Bone marrow (tissue), 2 donors: ENCODE measurements around the gene FRMD4A.
"Not testable (repeated sequence)": the region's sequence is repeated elsewhere in the genome, so short reads cannot be mapped to it uniquely, and the experiment has no call there.

ENCODE experiments used
- DNase-seq, 2 donors: peaks; one replicate each; lab custom pipeline; 2025; lab: John Stamatoyannopoulos, UW

FRMD4A gene

GRCh38 chr10:13978533-13979115 lies 352.1 kb downstream of the FRMD4A start:
- no peak for DNase-seq

GRCh38 chr10:13977861-13978532 lies 352.7 kb downstream of the FRMD4A start:
- DNase-seq, result no peak

- DNase-seq, result no peak
Observed at GRCh38 chr10:13973742-13974141, 357.0 kb downstream of the FRMD4A start.

GRCh38 chr10:13972609-13973008 lies 358.1 kb downstream of the FRMD4A start:
- no peak for DNase-seq

- no peak for DNase-seq
Observed at GRCh38 chr10:13971601-13972475, 358.9 kb downstream of the FRMD4A start.

GRCh38 chr10:13970957-13971353 lies 359.8 kb downstream of the FRMD4A start:
- no peak for DNase-seq

GRCh38 chr10:13970236-13970956 lies 360.3 kb downstream of the FRMD4A start:
- no peak for DNase-seq

- DNase-seq, result no peak
Observed at GRCh38 chr10:13969792-13970140, 361.0 kb downstream of the FRMD4A start.

- no peak for DNase-seq
Observed at GRCh38 chr10:13969118-13969791, 361.5 kb downstream of the FRMD4A start.

- no peak for DNase-seq
Observed at GRCh38 chr10:13961853-13962252, 368.9 kb downstream of the FRMD4A start.

- no peak for DNase-seq
Observed at GRCh38 chr10:13961097-13961496, 369.6 kb downstream of the FRMD4A start.

- DNase-seq, result no peak
Observed at GRCh38 chr10:13960603-13961002, 370.1 kb downstream of the FRMD4A start.

GRCh38 chr10:13959443-13960359 lies 371.0 kb downstream of the FRMD4A start:
- DNase-seq, result no peak

GRCh38 chr10:13957856-13958255 lies 372.9 kb downstream of the FRMD4A start:
- DNase-seq, result no peak

GRCh38 chr10:13956826-13957225 lies 373.9 kb downstream of the FRMD4A start:
- DNase-seq, result no peak

- no peak for DNase-seq
Observed at GRCh38 chr10:13955409-13956068, 375.2 kb downstream of the FRMD4A start.

- DNase-seq, result not testable (repeated sequence)
Observed at GRCh38 chr10:13954195-13954594, 376.5 kb downstream of the FRMD4A start.

- DNase-seq, result no peak
Observed at GRCh38 chr10:13953371-13953770, 377.4 kb downstream of the FRMD4A start.

- no peak for DNase-seq
Observed at GRCh38 chr10:13950543-13950939, 380.2 kb downstream of the FRMD4A start.

- no peak for DNase-seq
Observed at GRCh38 chr10:13949844-13950542, 380.7 kb downstream of the FRMD4A start.
